ENCODE results near the gene DMKN. TPM values are rescaled to one million over a fixed set of nuclear protein-coding genes. Genes with fewer than 3 reads are reported as not detected.

The DMKN gene
- total and polyA plus RNA-seq, 12 donors: 2.0 to 32.2 (median 8.0) TPM

- H3K27me3 ChIP-seq: peaks cover 6 to 78% (median 72%) of the 10 kb centered on the region in 7 donors
- intact Hi-C loops (cut with DNase I): no loop called here
- no peak for TF ChIP-seq CTCF (IDR thresholded peaks at IDR 0.05)
- no peak overlapping the region for H3K4me3 ChIP-seq
- no peaks in the 10 kb centered on the region for H3K36me3 ChIP-seq
- no peak for DNase-seq
- peaks cover 2 to 9% (median 7%) of the 10 kb centered on the region in 9 donors for H3K4me1 ChIP-seq
- no peak for ATAC-seq
- H3K27ac ChIP-seq: no peak overlapping the region
- WGBS, 2 donors: 54 to 59% methylated on average over 6 of the region's 6 CpGs
- H3K9me3 ChIP-seq: no peaks in the 10 kb centered on the region
These were observed 47.2 kb upstream of the DMKN start for GRCh38 chr19:35560677-35561076.

- no peak for TF ChIP-seq CTCF (IDR thresholded peaks at IDR 0.05)
- no peak overlapping the region for H3K4me3 ChIP-seq
- H3K9me3 ChIP-seq: no peaks in the 10 kb centered on the region
- no peak for ATAC-seq
- peaks cover 6 to 75% (median 72%) of the 10 kb centered on the region in 7 donors for H3K27me3 ChIP-seq
- no peak overlapping the region for H3K27ac ChIP-seq
- no peak for DNase-seq
- peaks cover 2 to 9% (median 7%) of the 10 kb centered on the region in 9 donors for H3K4me1 ChIP-seq
- H3K36me3 ChIP-seq: no peaks in the 10 kb centered on the region
- intact Hi-C loops (cut with DNase I): no loop called here
- 80 to 84% methylated on average over 18 of the region's 18 CpGs for WGBS, 2 donors
These were observed 46.8 kb upstream of the DMKN start for GRCh38 chr19:35560271-35560670.

- ATAC-seq (no peak), DNase-seq (no peak)
- Histone ChIP-seq H3K4me1 (peaks cover 2 to 9% (median 7%) of the 10 kb centered on the region in 9 donors), H3K27me3 (peaks cover 6 to 75% (median 70%) of the 10 kb centered on the region in 7 donors), H3K27ac (no peak overlapping the region), H3K36me3 (no peaks in the 10 kb centered on the region), H3K9me3 (no peaks in the 10 kb centered on the region), H3K4me3 (no peak overlapping the region)
- intact Hi-C loops (cut with DNase I): loop anchor here in 1 of 10 donors (10.0 kb wide), 1 partner anchor 155 kb away; the partner anchor contains the start of gene KMT2B
- WGBS, 2 donors: 87 to 89% methylated on average over 23 of the region's 23 CpGs
- no peak for TF ChIP-seq CTCF (IDR thresholded peaks at IDR 0.05)
These were observed 46.3 kb upstream of the DMKN start for GRCh38 chr19:35559781-35560180.

- H3K4me3 ChIP-seq: no peak overlapping the region
- H3K4me1 ChIP-seq: peaks cover 2 to 9% (median 7%) of the 10 kb centered on the region in 9 donors
- ATAC-seq (no peak), DNase-seq (no peak)
- no peak for TF ChIP-seq CTCF (IDR thresholded peaks at IDR 0.05)
- H3K36me3 ChIP-seq: no peaks in the 10 kb centered on the region
- intact Hi-C loops (cut with DNase I): loop anchor here in 1 of 10 donors (10.0 kb wide), 1 partner anchor 156 kb away; the partner anchor contains the start of gene KMT2B
- H3K9me3 ChIP-seq: no peaks in the 10 kb centered on the region
- WGBS, 2 donors: 70 to 75% methylated on average over 11 of the region's 11 CpGs
- H3K27me3 ChIP-seq: peaks cover 6 to 71% (median 69%) of the 10 kb centered on the region in 7 donors
- no peak overlapping the region for H3K27ac ChIP-seq
These were observed 45.8 kb upstream of the DMKN start for GRCh38 chr19:35559281-35559659.

All from heart right ventricle (tissue), 16 donors.